ENCODE measurements around the gene GNB5. TPM values are rescaled to one million over a fixed set of nuclear protein-coding genes. Genes with fewer than 3 reads are reported as not detected.

The GNB5 gene
- total and polyA plus RNA-seq, 12 donors = 4.7 to 12.8 (median 7.6) TPM

DNA sequence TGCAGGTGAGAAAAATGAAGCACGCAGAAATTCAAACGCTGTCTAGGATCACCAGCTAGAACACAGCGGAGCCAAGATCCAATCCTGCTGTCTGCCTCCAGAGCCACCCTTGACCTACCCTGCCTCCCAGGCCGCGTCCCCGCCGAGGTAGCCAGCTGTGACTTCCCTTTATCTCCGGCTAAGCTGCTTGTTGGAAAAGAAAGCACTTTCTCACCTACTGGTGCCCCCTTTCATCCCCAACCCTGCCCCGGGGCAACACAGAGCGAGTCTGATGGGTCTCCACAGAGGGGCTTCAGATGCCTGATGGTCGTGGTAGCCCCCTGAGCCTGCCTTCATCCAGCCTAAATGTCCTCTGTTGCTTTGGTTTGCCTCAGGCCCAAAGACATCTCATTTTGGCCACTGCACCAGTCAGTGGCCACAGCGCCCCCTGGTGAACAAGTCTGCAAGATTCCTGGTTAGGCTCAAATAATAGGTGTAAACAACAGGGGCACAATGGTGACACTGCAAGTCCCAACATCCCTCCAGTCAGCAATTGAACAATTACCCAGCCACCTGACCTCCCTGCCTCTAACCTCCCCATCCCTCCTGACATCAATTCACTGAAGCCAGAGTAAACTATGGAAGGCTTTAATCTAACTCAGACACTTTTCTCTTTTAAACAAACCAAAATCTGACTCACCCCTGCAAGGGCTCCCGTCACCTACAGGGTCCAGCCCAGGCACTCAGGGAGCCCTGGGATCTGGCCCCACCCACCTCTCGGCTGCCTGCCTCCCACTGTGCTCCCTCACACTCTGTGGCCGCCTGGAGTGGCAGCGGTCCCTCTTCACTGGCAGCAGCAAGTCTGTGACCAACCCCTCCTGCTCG is 51.4 kb downstream of the GNB5 start:
- DNase-seq (peak; percentile 44 to 64), ATAC-seq (peak in 7 of 8 donors; percentile 22 to 71 (median 39))
- no peak overlapping the region for H3K4me3 ChIP-seq
- peaks cover 0 to 18% (median 0%) of the 10 kb centered on the region in 9 donors for H3K36me3 ChIP-seq
- 68 to 70% methylated on average over 17 of the region's 17 CpGs for WGBS, 2 donors
- no peaks in the 10 kb centered on the region for H3K9me3 ChIP-seq
- H3K27me3 ChIP-seq = no peaks in the 10 kb centered on the region
- intact Hi-C loops (cut with DNase I) = loop anchor here in 4 of 10 donors (5.0 to 10.0 kb wide), 3 partner anchors 165 to 248 kb away; partner anchors contain the start of gene LEO1 (in 2 of the 4)
- peaks cover 0 to 34% (median 9%) of the 10 kb centered on the region in 9 donors for H3K4me1 ChIP-seq
- TF ChIP-seq, protein P1, sequence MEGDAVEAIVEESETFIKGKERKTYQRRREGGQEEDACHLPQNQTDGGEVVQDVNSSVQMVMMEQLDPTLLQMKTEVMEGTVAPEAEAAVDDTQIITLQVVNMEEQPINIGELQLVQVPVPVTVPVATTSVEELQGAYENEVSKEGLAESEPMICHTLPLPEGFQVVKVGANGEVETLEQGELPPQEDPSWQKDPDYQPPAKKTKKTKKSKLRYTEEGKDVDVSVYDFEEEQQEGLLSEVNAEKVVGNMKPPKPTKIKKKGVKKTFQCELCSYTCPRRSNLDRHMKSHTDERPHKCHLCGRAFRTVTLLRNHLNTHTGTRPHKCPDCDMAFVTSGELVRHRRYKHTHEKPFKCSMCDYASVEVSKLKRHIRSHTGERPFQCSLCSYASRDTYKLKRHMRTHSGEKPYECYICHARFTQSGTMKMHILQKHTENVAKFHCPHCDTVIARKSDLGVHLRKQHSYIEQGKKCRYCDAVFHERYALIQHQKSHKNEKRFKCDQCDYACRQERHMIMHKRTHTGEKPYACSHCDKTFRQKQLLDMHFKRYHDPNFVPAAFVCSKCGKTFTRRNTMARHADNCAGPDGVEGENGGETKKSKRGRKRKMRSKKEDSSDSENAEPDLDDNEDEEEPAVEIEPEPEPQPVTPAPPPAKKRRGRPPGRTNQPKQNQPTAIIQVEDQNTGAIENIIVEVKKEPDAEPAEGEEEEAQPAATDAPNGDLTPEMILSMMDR (IDR thresholded peaks at IDR 0.05) = peak; percentile 48 to 80 (median 75)
- H3K27ac ChIP-seq = no peak overlapping the region

DNA sequence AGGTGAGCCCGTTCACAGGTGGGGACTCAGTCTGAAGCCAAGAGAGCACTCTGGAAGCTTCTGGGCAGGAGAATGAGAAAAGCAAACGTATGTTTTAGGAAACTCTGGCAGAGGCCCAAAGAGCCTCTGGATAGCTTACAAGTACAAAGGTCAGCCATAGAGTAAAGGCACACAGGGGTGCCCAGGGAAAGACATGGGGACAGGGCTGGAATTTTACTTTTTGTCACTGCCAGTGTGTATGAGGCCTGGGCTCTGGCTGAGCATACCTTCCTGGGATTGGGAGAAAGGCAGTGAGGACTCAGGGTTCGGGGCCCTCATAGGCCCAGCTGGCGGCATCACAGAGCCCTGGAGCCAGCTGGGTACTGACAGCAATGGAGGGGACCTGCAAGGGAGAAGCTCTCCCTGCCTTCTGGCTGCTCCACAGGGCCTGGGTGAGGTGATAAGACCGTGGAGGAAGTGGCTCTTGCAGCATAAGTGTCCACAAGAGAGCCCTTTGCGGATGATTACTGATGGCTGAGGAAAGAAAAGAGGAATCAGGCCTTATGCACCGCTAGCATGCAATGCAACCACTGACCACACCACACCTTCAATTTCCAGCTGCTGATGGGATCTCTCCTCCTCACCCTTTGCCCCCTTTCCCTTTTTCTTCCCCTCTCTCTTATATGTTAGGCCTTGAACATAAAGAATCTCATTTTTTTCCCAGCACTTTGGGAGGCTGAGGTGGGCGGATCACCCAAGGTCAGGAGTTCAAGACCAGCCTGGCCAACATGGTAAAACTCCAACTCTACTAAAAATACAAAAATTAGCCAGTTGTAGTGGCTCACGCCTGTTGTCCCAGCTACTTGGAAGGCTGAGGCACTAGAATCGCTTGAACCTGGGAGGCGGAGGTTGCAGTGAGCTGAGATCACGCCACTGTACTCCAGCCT is 53.5 kb downstream of the GNB5 start:
- Histone ChIP-seq H3K27me3 (no peaks in the 10 kb centered on the region), H3K27ac (no peak overlapping the region), H3K4me1 (peaks cover 0 to 31% (median 9%) of the 10 kb centered on the region in 9 donors), H3K4me3 (no peak overlapping the region), H3K9me3 (no peaks in the 10 kb centered on the region), H3K36me3 (peaks cover 0 to 29% (median 0%) of the 10 kb centered on the region in 9 donors)
- ATAC-seq (peak in 1 of 8 donors; percentile 39), DNase-seq (no peak)
- TF ChIP-seq, protein P1 (IDR thresholded peaks at IDR 0.05) = no peak
- intact Hi-C loops (cut with DNase I) = loop anchor here in 2 of 10 donors (5.0 to 10.0 kb wide), 2 partner anchors 163 to 245 kb away; partner anchors contain the start of gene LEO1 (in 1 of the 2)
- WGBS, 2 donors = 83 to 86% methylated on average over 12 of the region's 12 CpGs

DNA sequence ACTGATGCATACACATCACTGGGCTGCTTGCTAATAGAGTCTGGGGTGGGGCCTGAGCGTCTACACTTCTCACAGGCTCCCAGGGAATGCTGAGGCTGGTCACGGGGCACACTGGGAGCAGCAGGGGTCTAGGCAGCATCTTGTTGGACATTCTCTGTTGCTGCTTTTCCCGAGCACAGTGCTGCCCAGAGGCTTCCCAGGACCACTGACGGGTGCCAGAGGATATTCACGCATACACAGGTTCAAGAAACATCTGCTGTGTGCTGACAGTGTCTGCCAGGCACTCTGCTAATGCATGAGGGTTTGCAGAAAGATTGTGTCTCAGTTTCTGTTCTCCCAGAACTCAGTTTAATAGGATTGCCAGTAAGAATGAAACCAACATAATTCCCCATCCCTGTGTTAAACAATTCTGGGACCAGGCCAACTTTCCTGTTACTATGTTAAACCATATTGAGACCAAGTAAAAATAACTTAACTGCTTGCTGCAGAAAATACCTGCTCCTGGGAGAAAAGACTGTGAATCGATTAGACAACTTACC is 54.7 kb downstream of the GNB5 start:
- H3K27me3 ChIP-seq = no peaks in the 10 kb centered on the region
- 68 to 75% methylated on average over 6 of the region's 6 CpGs for WGBS, 2 donors
- peak in 2 of 8 donors; percentile 20 to 30 for ATAC-seq
- peaks cover 0 to 31% (median 9%) of the 10 kb centered on the region in 9 donors for H3K4me1 ChIP-seq
- H3K27ac ChIP-seq = peak overlapping the region in 1 of 10 donors; percentile 12
- peaks cover 0 to 3% (median 0%) of the 10 kb centered on the region in 11 donors for H3K9me3 ChIP-seq
- intact Hi-C loops (cut with DNase I) = loop anchor here in 2 of 10 donors (5.0 to 10.0 kb wide), 2 partner anchors 162 to 244 kb away; partner anchors contain the start of gene LEO1 (in 1 of the 2)
- no peak for DNase-seq
- H3K4me3 ChIP-seq = no peak overlapping the region
- TF ChIP-seq, protein P1 (IDR thresholded peaks at IDR 0.05) = no peak
- H3K36me3 ChIP-seq = peaks cover 0 to 31% (median 0%) of the 10 kb centered on the region in 9 donors

Measured in heart right ventricle (tissue), 16 donors.